ENCODE measurements around the gene CASP6. TPM values are rescaled to one million over a fixed set of nuclear protein-coding genes. Genes with fewer than 3 reads are reported as not detected.

The CASP6 gene
- total and polyA plus RNA-seq, 2 of the 8 experiments (the other 6 are each of a cell fraction or from before 2014, with no cell fraction given): 29.5 to 35.1 TPM

DNA sequence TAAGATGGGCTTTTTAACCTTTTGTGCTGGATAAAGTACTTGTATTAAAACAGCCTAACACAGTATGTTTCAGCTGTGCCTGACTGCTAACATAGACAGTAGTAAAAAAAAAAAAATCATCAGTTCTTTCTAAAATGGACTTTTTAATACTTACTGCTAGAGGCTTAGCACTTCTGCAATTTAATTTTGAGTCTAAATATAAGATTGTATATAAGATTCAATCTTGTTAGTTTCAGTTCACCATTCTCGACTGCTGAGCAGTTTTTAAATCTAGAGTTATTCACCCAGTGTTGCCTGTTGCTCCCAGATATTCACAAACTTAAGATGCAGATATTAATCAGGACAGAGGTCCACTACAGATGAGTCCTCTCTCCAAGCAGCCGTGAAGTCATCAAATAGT is 19.9 kb upstream of the CASP6 start:
- H2BK15ac ChIP-seq (ENCODE audit: low read length): no peak overlapping the region
- H3K23ac ChIP-seq (ENCODE audit: insufficient read length): no peak overlapping the region
- no peak overlapping the region for H3K4me2 ChIP-seq (ENCODE audit: insufficient read depth in 1 of 2, low read depth in 2 of 2, low read length in 2 of 2)
- H4K91ac ChIP-seq (replicated peaks; ENCODE audit: insufficient read length, low read length): no peak overlapping the region
- H3K14ac ChIP-seq (ENCODE audit: insufficient read length): no peak overlapping the region
- H3K9ac ChIP-seq (replicated peaks in 1 of 4; ENCODE audit: extremely low read depth in 1 of 4, low read depth in 3 of 4, low read length in 3 of 4): no peak overlapping the region; a peak in 1 of 7 replicates
- peaks cover 0 to 3% (median 0%) of the 10 kb centered on the region in 4 experiments; a peak in 1 of 7 replicates for H3K4me1 ChIP-seq (replicated peaks in 1 of 4; ENCODE audit: control insufficient read depth in 3 of 4, insufficient read depth in 4 of 4, low read length in 3 of 4)
- FAIRE-seq (no peak), DNase-seq (ENCODE audit: low read depth in 1 of 2, low spot score in 2 of 2) (no peak)
- H2BK20ac ChIP-seq (ENCODE audit: low read length): no peak overlapping the region
- no peak overlapping the region for H3K18ac ChIP-seq (ENCODE audit: extremely low read depth, low read length)
- H3K27me3 ChIP-seq (replicated peaks in 1 of 4; ENCODE audit: control insufficient read depth in 3 of 4, extremely low read depth in 1 of 4, insufficient read depth in 3 of 4, low read length in 3 of 4): no peaks in the 10 kb centered on the region
- no peak overlapping the region for H4K8ac ChIP-seq (ENCODE audit: extremely low read depth, insufficient read depth, low read length)
- H4K5ac ChIP-seq (ENCODE audit: insufficient read length, low read depth, low read length): no peak overlapping the region
- peaks cover 5% of the 10 kb centered on the region for H3K79me1 ChIP-seq (ENCODE audit: low read depth, low read length)
- ChIA-PET POLR2A (ENCODE audit: partially characterized antibody) (no interaction called here), CTCF (ENCODE audit: partially characterized antibody) (interaction anchor here (0.7 to 1.1 kb wide), 2 partner anchors 18 to 22 kb away, joined by 3 read pairs; no protein-coding TSS in a partner anchor)
- H3K23me2 ChIP-seq (ENCODE audit: low read depth, low read length): peaks cover 2% of the 10 kb centered on the region
- H2BK12ac ChIP-seq (ENCODE audit: low read depth, low read length): no peak overlapping the region
- H2AFZ ChIP-seq (ENCODE audit: low read length): no peak overlapping the region
- H3K36me3 ChIP-seq (ENCODE audit: control insufficient read depth in 2 of 4, insufficient read depth in 4 of 4, low read length in 3 of 4): peaks cover 0 to 6% (median 1%) of the 10 kb centered on the region in 4 experiments; a peak in 2 of 8 replicates
- TF ChIP-seq PHF8 (conservative IDR thresholded peaks at IDR 0.05; ENCODE audit: low read depth, low read length) (no peak), SUZ12 (IDR thresholded peaks at IDR 0.05; ENCODE audit: low read length) (no peak), HDAC2 (IDR thresholded peaks at IDR 0.05; ENCODE audit: borderline replicate concordance in 1 of 2, low read depth in 2 of 2, low read length in 2 of 2) (no peak), JUND (IDR thresholded peaks at IDR 0.05; ENCODE audit: low read length) (no peak), GABPA (IDR thresholded peaks at IDR 0.05; ENCODE audit: borderline replicate concordance, insufficient read depth, low read length) (no peak), CREB1 (IDR thresholded peaks at IDR 0.05) (no peak)
- H3K56ac ChIP-seq (replicated peaks; ENCODE audit: insufficient read length, low read depth, low read length): no peak overlapping the region
- no peaks in the 10 kb centered on the region for H4K20me1 ChIP-seq (replicated peaks in 1 of 2; ENCODE audit: control insufficient read depth in 1 of 2, insufficient read depth in 2 of 2, low read length in 2 of 2)
- peaks cover 14 to 82% of the 10 kb centered on the region in 2 experiments for H3K79me2 ChIP-seq (ENCODE audit: control insufficient read depth in 1 of 2, insufficient read depth in 2 of 2, low read length in 2 of 2)
- WGBS, 2 experiments (ENCODE audit: extremely low coverage in 1 of 2, insufficient coverage in 1 of 2, insufficient read length in 1 of 2, insufficient replicate concordance in 2 of 2, low coverage in 1 of 2, low lambda C conversion rate in 2 of 2, missing lambda C conversion rate in 1 of 2): 88% methylated on average over 2 of the region's 2 CpGs; no CpG with 5 or more reads in 1 of the 2 experiments
- no peak overlapping the region for H3K4me3 ChIP-seq (ENCODE audit: extremely low read depth in 1 of 4, insufficient read depth in 2 of 4, low read depth in 3 of 4, low read length in 4 of 4)
- no peaks in the 10 kb centered on the region for H3K9me3 ChIP-seq (ENCODE audit: insufficient read depth in 2 of 2, low read depth in 1 of 2, low read length in 1 of 2)
- H2BK5ac ChIP-seq (ENCODE audit: low read depth, low read length): no peak overlapping the region
- H3K27ac ChIP-seq (ENCODE audit: low read depth, low read length): no peak overlapping the region
- no peak overlapping the region for H2BK120ac ChIP-seq (replicated peaks; ENCODE audit: low read depth, low read length)
- H2AK5ac ChIP-seq (ENCODE audit: low read depth, low read length): no peak overlapping the region
- no peak overlapping the region for H3K4ac ChIP-seq (replicated peaks; ENCODE audit: insufficient read length, low read depth, low read length)
